Loucy (cell line): ENCODE measurements around the gene KCNK3.

ENCODE experiments used
- H2AFZ ChIP-seq: fragments of 200-600 bp; sonication (generic); 2 replicates; pipeline ENCODE4 v1.6.0; 2016; ENCODE audit warnings: antibody characterized with exemption, mild to moderate bottlenecking, low read length, moderate library complexity
- H3F3A ChIP-seq: fragments of 200-600 bp; 2 replicates; pipeline ENCODE4 v1.6.0; 2016; ENCODE audit warnings: antibody characterized with exemption, low read depth, mild to moderate bottlenecking
- H3K27me3 ChIP-seq: fragments of 200-600 bp; sonication (generic); 2 replicates; pipeline ENCODE4 v1.6.1; 2014; ENCODE audit warnings: low read length, mild to moderate bottlenecking; ENCODE audit not compliant: insufficient read depth, poor library complexity, severe bottlenecking
- H3K36me3 ChIP-seq: fragments of 200-600 bp; sonication (generic); 2 replicates; pipeline ENCODE4 v1.6.1; 2016; ENCODE audit warnings: low read length; ENCODE audit not compliant: insufficient read depth
- H3K4me1 ChIP-seq: fragments of 200-600 bp; sonication (generic); 2 replicates; pipeline ENCODE4 v1.5.1; 2014; ENCODE audit warnings: low read length, mild to moderate bottlenecking; ENCODE audit not compliant: insufficient read depth, poor library complexity, severe bottlenecking
- H3K4me2 ChIP-seq: fragments of 200-600 bp; sonication (generic); 2 replicates; pipeline ENCODE4 v1.6.0; 2014; ENCODE audit warnings: antibody characterized with exemption, low read length, low read depth, mild to moderate bottlenecking; ENCODE audit not compliant: poor library complexity, severe bottlenecking
- H3K4me3 ChIP-seq: fragments of 200-600 bp; sonication (generic); 2 replicates; pipeline ENCODE4 v1.5.1; 2014; ENCODE audit warnings: low read length, mild to moderate bottlenecking, mixed read lengths; ENCODE audit not compliant: poor library complexity, severe bottlenecking
- H3K79me2 ChIP-seq: fragments of 200-600 bp; sonication (generic); 2 replicates; pipeline ENCODE4 v1.6.1; 2014; ENCODE audit warnings: low read length; ENCODE audit not compliant: insufficient read depth
- H3K9ac ChIP-seq: fragments of 200-600 bp; sonication (generic); 2 replicates; pipeline ENCODE4 v1.6.0; 2014; ENCODE audit warnings: mild to moderate bottlenecking, low read depth, low read length, moderate library complexity; ENCODE audit not compliant: poor library complexity, severe bottlenecking
- H3K9me2 ChIP-seq: fragments of 200-600 bp; sonication (generic); replicated peaks from 2 replicates; pipeline ENCODE4 v1.6.1; 2016; ENCODE audit warnings: low read depth, low read length, mixed read lengths
- H3K9me3 ChIP-seq: fragments of 200-600 bp; sonication (generic); 2 replicates; pipeline ENCODE4 v1.6.1; 2014; ENCODE audit warnings: mild to moderate bottlenecking, antibody characterized with exemption, low read length, low read depth; ENCODE audit not compliant: insufficient read depth
- H4K20me1 ChIP-seq: fragments of 200-600 bp; sonication (generic); 2 replicates; pipeline ENCODE4 v1.6.0; 2014; ENCODE audit warnings: antibody characterized with exemption, low read length, mild to moderate bottlenecking; ENCODE audit not compliant: insufficient read depth, poor library complexity, severe bottlenecking
- CTCF ChIP-seq: fragments of 200-600 bp; sonication (generic); conservative IDR thresholded peaks from 2 replicates; pipeline ENCODE4 v1.5.1; 2014; ENCODE audit warnings: mild to moderate bottlenecking, antibody characterized with exemption, low read length
- EZH2phosphoT487 ChIP-seq: fragments of 200-600 bp; IDR thresholded peaks from 2 replicates; pipeline ENCODE4 v1.6.1; 2018; ENCODE audit warnings: antibody characterized with exemption, mild to moderate bottlenecking, moderate library complexity, borderline replicate concordance

KCNK3 gene

GRCh38 chr2:26763019-26763418, 70.5 kb downstream of the KCNK3 start:
- no peak for TF ChIP-seq CTCF
- TF ChIP-seq EZH2phosphoT487 = no peak
- Histone ChIP-seq H4K20me1 (peaks cover 11% of the 10 kb centered on the region), H3F3A (no peaks in the 10 kb centered on the region), H3K27me3 (no peaks in the 10 kb centered on the region), H3K4me3 (no peak overlapping the region), H3K9me3 (no peaks in the 10 kb centered on the region), H3K4me2 (no peak overlapping the region), H3K4me1 (peaks cover 34% of the 10 kb centered on the region), H3K9ac (no peak overlapping the region), H3K79me2 (peaks cover 20% of the 10 kb centered on the region), H3K9me2 (no peaks in the 10 kb centered on the region), H3K36me3 (no peaks in the 10 kb centered on the region), H2AFZ (no peak overlapping the region)

GRCh38 chr2:26764078-26764887, 71.8 kb downstream of the KCNK3 start, which contains the start of gene SLC35F6:
SLC35F6 (plus strand) TSS chr2:26764284; CDS start chr2:26764350, 66 bp downstream.
- Histone ChIP-seq H2AFZ (peak within 1 kb of the TSS; percentile 95), H3K79me2 (peaks cover 26% of the 10 kb centered on the region), H3K9ac (peak within 1 kb of the TSS; percentile 89), H3K9me3 (no peaks in the 10 kb centered on the region), H3F3A (no peaks in the 10 kb centered on the region), H4K20me1 (peaks cover 12% of the 10 kb centered on the region), H3K4me2 (peak within 1 kb of the TSS; percentile 84), H3K27me3 (no peaks in the 10 kb centered on the region), H3K4me1 (peaks cover 43% of the 10 kb centered on the region), H3K9me2 (no peaks in the 10 kb centered on the region), H3K4me3 (peak within 1 kb of the TSS; percentile 98), H3K36me3 (no peaks in the 10 kb centered on the region)
- TF ChIP-seq CTCF (no peak), EZH2phosphoT487 (no peak)

DNA sequence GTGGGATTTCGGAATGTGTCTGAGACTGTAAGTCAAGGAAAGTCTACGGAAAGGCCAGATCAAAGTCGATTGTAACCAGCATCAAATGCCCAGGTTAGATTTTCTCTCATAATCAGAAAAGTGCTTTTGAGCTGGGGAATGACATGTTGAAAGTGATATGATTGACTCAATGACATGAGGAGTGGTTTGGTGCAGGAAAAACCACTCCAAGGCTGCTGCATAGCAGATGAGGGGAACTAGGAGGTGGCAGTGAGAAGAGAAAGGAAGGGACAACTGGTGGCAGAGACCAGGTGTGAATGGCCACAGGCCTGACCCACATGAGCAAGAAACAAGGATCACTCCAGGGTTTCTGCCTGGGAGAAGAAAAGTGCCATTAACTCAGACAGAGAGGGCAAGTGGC, 72.4 kb downstream of the KCNK3 start:
- TF ChIP-seq EZH2phosphoT487 = no peak
- no peak for TF ChIP-seq CTCF
- no peaks in the 10 kb centered on the region for H3K27me3 ChIP-seq
- peak overlapping the region; percentile 89 for H3K9ac ChIP-seq
- peaks cover 32% of the 10 kb centered on the region for H3K79me2 ChIP-seq
- H3K4me2 ChIP-seq = peak overlapping the region; percentile 84
- H3K9me2 ChIP-seq = no peaks in the 10 kb centered on the region
- no peaks in the 10 kb centered on the region for H3K9me3 ChIP-seq
- H3K4me3 ChIP-seq = peak overlapping the region; percentile 98
- no peaks in the 10 kb centered on the region for H3F3A ChIP-seq
- peaks cover 12% of the 10 kb centered on the region for H4K20me1 ChIP-seq
- H3K36me3 ChIP-seq = no peaks in the 10 kb centered on the region
- peak overlapping the region; percentile 95 for H2AFZ ChIP-seq
- H3K4me1 ChIP-seq = peaks cover 47% of the 10 kb centered on the region
